Calu3 (cell line): ENCODE measurements around the gene LRRC49. TPM values are rescaled to one million over a fixed set of nuclear protein-coding genes. Genes with fewer than 3 reads are reported as not detected.

Experiments
- BruUV-seq: library from RNA; stranded (reverse); fragments of 400-500 nt; replicated peaks from 2 replicates; lab custom pipeline; 2021; lab: Mats Ljungman, UMichigan
- CTCF ChIA-PET: fragments of 300-600 bp; sonication (Branson Sonifier 250); formaldehyde crosslinking; loops from one replicate; lab custom pipeline; 2022; ENCODE audit warnings: antibody characterized with exemption; lab: Charles Lee
- DNase-seq: peaks from one replicate; pipeline ENCODE4 v3.0.0; 2022
- H3K27ac Mint-ChIP-seq: one replicate; pipeline ENCODE4 v1.8.0; 2022; ENCODE audit warnings: mixed read lengths; ENCODE audit not compliant: unreplicated experiment
- H3K27me3 Mint-ChIP-seq: one replicate; pipeline ENCODE4 v1.8.0; 2022; ENCODE audit warnings: mixed read lengths; ENCODE audit not compliant: unreplicated experiment
- H3K36me3 Mint-ChIP-seq: one replicate; pipeline ENCODE4 v1.8.0; 2022; ENCODE audit warnings: mild to moderate bottlenecking, moderate library complexity, mixed read lengths; ENCODE audit not compliant: insufficient read depth, unreplicated experiment
- H3K4me1 Mint-ChIP-seq: one replicate; pipeline ENCODE4 v1.8.0; 2022; ENCODE audit warnings: mild to moderate bottlenecking, low read depth, mixed read lengths; ENCODE audit not compliant: unreplicated experiment
- H3K4me3 Mint-ChIP-seq: one replicate; pipeline ENCODE4 v1.8.0; 2022; ENCODE audit warnings: mild to moderate bottlenecking, low read depth, moderate library complexity, mixed read lengths; ENCODE audit not compliant: unreplicated experiment
- H3K9me3 Mint-ChIP-seq: one replicate; pipeline ENCODE4 v1.8.0; 2022; ENCODE audit warnings: low read depth, mixed read lengths; ENCODE audit not compliant: unreplicated experiment
- intact Hi-C: fragments of 100-400 bp; cut with micrococcal nuclease; formaldehyde crosslinking; loops from one replicate; pipeline ENCODE4 v1.10.0; 2022; ENCODE audit not compliant: unreplicated experiment
- total RNA-seq: library from RNA; stranded (reverse); gene quantifications from 2 replicates; pipeline ENCODE4 v1.2.3, GENCODE V29; 2022
- TF ChIP-seq, protein P1 (sequence below): fragments of 200-600 bp; IDR thresholded peaks from one replicate; pipeline ENCODE4 v1.8.0; 2022; ENCODE audit warnings: antibody characterized with exemption; ENCODE audit not compliant: unreplicated experiment

The LRRC49 gene
- total RNA-seq, 1 experiment from 2014 or later: 6.3 TPM

DNA sequence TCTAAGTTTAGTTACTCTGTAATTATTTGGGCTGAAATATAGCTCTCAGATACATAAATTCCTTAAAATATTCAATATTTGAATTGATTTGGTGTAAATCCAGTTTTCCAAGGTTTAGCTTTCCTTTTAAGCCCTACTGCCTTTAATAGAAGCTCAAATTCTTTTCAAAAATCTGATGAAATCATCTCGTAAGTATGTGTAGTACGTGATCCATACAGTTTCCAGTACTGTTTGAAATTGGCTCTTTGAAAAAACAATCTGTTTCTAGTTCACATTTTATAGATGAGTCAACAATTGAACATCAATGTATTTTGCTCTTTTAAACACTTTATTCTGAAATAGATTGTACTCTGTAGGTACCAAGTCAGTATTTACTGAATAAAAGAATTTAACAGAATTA lies 84.2 kb downstream of the LRRC49 start:
- CTCF ChIA-PET: interaction anchor here (1.4 kb wide), 1 partner anchor 464 kb away, joined by 3 read pairs; no protein-coding TSS in a partner anchor
- DNase-seq: no peak
- intact Hi-C loops: no loop called here
- TF ChIP-seq, protein P1, sequence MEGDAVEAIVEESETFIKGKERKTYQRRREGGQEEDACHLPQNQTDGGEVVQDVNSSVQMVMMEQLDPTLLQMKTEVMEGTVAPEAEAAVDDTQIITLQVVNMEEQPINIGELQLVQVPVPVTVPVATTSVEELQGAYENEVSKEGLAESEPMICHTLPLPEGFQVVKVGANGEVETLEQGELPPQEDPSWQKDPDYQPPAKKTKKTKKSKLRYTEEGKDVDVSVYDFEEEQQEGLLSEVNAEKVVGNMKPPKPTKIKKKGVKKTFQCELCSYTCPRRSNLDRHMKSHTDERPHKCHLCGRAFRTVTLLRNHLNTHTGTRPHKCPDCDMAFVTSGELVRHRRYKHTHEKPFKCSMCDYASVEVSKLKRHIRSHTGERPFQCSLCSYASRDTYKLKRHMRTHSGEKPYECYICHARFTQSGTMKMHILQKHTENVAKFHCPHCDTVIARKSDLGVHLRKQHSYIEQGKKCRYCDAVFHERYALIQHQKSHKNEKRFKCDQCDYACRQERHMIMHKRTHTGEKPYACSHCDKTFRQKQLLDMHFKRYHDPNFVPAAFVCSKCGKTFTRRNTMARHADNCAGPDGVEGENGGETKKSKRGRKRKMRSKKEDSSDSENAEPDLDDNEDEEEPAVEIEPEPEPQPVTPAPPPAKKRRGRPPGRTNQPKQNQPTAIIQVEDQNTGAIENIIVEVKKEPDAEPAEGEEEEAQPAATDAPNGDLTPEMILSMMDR: no peak
- BruUV-seq: no TSS peak
- Mint-ChIP-seq H3K27me3 (no peaks in the 10 kb centered on the region), H3K4me1 (no peaks in the 10 kb centered on the region), H3K27ac (no peak overlapping the region), H3K4me3 (no peak overlapping the region), H3K9me3 (no peaks in the 10 kb centered on the region), H3K36me3 (no peaks in the 10 kb centered on the region)

DNA sequence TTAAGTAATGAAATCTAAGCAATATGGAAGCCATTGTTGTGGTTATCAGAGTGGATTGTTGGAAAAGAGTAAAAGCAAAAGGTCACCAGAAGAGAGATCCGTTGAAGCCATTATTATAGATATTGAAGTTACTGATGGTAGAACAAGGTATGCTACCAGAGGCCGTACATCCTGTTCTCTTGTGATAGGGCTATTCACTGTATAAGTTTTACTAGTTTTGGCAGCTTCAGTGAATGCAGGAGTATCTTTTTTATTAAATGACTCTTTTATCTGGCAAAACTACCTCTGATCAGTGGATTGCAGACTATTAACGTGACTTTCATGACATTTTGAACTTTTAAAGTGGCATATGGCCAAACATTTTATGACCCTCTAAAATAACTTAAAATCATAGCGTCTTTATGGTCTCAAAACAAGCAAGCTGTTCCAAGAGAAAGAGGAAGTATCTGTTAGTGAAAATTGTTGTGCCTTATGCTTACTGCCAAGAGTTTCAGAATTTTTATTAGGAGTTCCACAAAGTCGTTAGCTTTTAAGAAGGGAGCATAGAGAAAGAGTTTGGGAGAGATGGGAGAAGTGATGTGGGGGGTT lies 102.9 kb downstream of the LRRC49 start:
- no peak for DNase-seq
- Mint-ChIP-seq H3K36me3 (no peaks in the 10 kb centered on the region), H3K27me3 (no peaks in the 10 kb centered on the region), H3K27ac (no peak overlapping the region), H3K4me1 (no peaks in the 10 kb centered on the region), H3K9me3 (peaks cover 7% of the 10 kb centered on the region), H3K4me3 (no peak overlapping the region)
- intact Hi-C loops: no loop called here
- no TSS peak for BruUV-seq
- CTCF ChIA-PET: no interaction called here
- TF ChIP-seq, protein P1: no peak

DNA sequence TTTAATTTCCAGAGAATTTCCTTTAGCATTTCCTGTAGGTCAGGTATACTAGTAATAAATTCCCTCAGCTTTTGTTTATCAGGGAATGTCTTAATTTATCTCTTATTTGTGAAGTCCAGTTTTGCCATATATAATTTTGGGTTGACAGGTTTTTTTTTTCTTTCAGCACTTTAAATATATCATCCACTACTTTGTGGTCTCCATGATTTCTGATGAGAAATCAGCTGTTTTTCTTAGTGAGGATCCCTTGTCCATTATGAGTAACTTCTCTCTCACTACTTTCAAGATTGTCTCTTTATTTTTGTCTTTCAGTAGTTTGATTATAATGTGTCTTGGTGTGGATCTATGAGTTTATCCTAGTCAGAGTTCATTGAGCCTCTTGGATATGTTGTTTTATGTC lies 105.7 kb downstream of the LRRC49 start:
- BruUV-seq: no TSS peak
- no peak overlapping the region for H3K27ac Mint-ChIP-seq
- H3K27me3 Mint-ChIP-seq: no peaks in the 10 kb centered on the region
- TF ChIP-seq, protein P1: no peak
- intact Hi-C loops: no loop called here
- no peaks in the 10 kb centered on the region for H3K4me1 Mint-ChIP-seq
- H3K4me3 Mint-ChIP-seq: no peak overlapping the region
- H3K9me3 Mint-ChIP-seq: peaks cover 4% of the 10 kb centered on the region
- CTCF ChIA-PET: no interaction called here
- no peak for DNase-seq
- no peaks in the 10 kb centered on the region for H3K36me3 Mint-ChIP-seq

DNA sequence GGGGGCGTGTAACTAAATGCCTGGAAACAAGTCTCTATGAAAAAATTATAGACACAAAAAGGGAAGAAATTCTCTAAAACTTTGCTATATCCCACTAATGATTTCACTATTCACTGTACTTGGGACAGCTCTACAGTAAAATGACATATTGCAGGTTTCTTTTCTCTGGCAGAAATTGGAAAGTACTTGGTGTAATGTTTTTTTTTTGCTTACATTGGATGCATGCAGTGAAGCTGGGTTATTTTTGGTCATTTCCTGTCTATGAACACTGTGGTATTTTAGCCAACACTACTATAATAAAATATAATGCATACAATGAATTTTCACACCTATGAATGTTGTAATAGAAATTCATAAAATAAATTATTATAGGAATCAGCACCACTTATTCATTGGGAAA lies 109.7 kb downstream of the LRRC49 start:
- intact Hi-C loops: no loop called here
- CTCF ChIA-PET: interaction anchor here (0.6 to 1.4 kb wide), 2 partner anchors 14 to 280 kb away, joined by 3 to 7 read pairs; no protein-coding TSS in a partner anchor
- TF ChIP-seq, protein P1: no peak
- Mint-ChIP-seq H3K27ac (no peak overlapping the region), H3K9me3 (peaks cover 4% of the 10 kb centered on the region), H3K4me1 (no peaks in the 10 kb centered on the region), H3K4me3 (no peak overlapping the region), H3K27me3 (no peaks in the 10 kb centered on the region), H3K36me3 (no peaks in the 10 kb centered on the region)
- DNase-seq: no peak
- no TSS peak for BruUV-seq
